A549 (cell line): ENCODE measurements around the gene POLR2B. TPM values are rescaled to one million over a fixed set of nuclear protein-coding genes. Genes with fewer than 3 reads are reported as not detected.

ENCODE experiments used
- ATAC-seq, 2 experiments: fragments of 200-7000 bp in 1 of 2; fragments of >200 bp in 1 of 2; cut with Nextera tagmentation in 1 of 2; cut with Tn5 transposase in 1 of 2; 3 replicates each; pipeline versions ENCODE4 v1.8.0 to v1.9.1; 2018 to 2020; ENCODE audit warnings: mild to moderate bottlenecking in 1 of 2, moderate library complexity in 1 of 2
- CTCF ChIA-PET: fragments of 300-600 bp; sonication (Branson Sonifier 250); formaldehyde crosslinking; extraction: SDS; loops from one replicate; lab custom pipeline; 2021; ENCODE audit warnings: antibody characterized with exemption, inconsistent platforms; lab: Yijun Ruan, JAX
- POLR2A ChIA-PET: fragments of 350-600 bp; formaldehyde crosslinking; extraction: SDS; loops from one replicate; lab custom pipeline; 2021; ENCODE audit warnings: antibody characterized with exemption, inconsistent platforms; lab: Yijun Ruan, JAX
- DNase-seq, 2 experiments: peaks; one replicate each; pipeline versions ENCODE4 v3.0.0 to v3.0.0-alpha.2; 2011 to 2016; ENCODE audit warnings: low read depth in 1 of 2, low spot score in 1 of 2
- FAIRE-seq: peaks from 2 replicates; lab custom pipeline; 2011; peaks lifted over from hg19 to GRCh38; lab: Jason Lieb, UNC
- H3K27ac ChIP-seq, 2 experiments: fragments of >200 bp; sonication (Bioruptor Twin); formaldehyde crosslinking; 3 replicates each; pipeline ENCODE4 v1.5.1; 2016 to 2017
- H3K4me1 ChIP-seq: fragments of >200 bp; sonication (Bioruptor Twin); formaldehyde crosslinking; 3 replicates; pipeline ENCODE4 v1.6.1; 2016
- H3K4me2 ChIP-seq: fragments of >200 bp; sonication (Bioruptor Twin); formaldehyde crosslinking; 3 replicates; pipeline ENCODE4 v1.6.1; 2016
- H3K4me3 ChIP-seq: fragments of >200 bp; sonication (Bioruptor Twin); formaldehyde crosslinking; 3 replicates; pipeline ENCODE4 v1.5.1; 2016
- H3K9me3 ChIP-seq: fragments of >200 bp; sonication (Bioruptor Twin); formaldehyde crosslinking; 3 replicates; pipeline ENCODE4 v1.6.1; 2016
- BHLHE40 ChIP-seq: IDR thresholded peaks from 2 replicates; pipeline ENCODE4 v1.6.1; 2012; ENCODE audit warnings: low read depth, low read length, inconsistent platforms
- CBX2 ChIP-seq: fragments of 200-600 bp; sonication (generic); IDR thresholded peaks from 2 replicates; pipeline ENCODE4 v1.6.1; 2016; ENCODE audit warnings: low read depth, mild to moderate bottlenecking, borderline replicate concordance
- CHD2 ChIP-seq: fragments of 150-350 bp; IDR thresholded peaks from 2 replicates; pipeline ENCODE4 v1.6.1; 2014; ENCODE audit warnings: low read length; ENCODE audit not compliant: partially characterized antibody
- CHD4 ChIP-seq: fragments of 200-600 bp; sonication (generic); IDR thresholded peaks from 2 replicates; pipeline ENCODE4 v1.6.1; 2016; ENCODE audit warnings: antibody characterized with exemption, mild to moderate bottlenecking, borderline replicate concordance
- EHF ChIP-seq: fragments of 250-450 bp; sonication (Bioruptor Pico); IDR thresholded peaks from 2 replicates; pipeline ENCODE4 v1.5.0; 2020; ENCODE audit warnings: mild to moderate bottlenecking
- EHMT2 ChIP-seq: fragments of 200-600 bp; sonication (generic); IDR thresholded peaks from 2 replicates; pipeline ENCODE4 v1.6.1; 2016; ENCODE audit warnings: antibody characterized with exemption, low read depth, mild to moderate bottlenecking, moderate library complexity
- EP300 ChIP-seq, 2 experiments: fragments of >200 bp; sonication (Bioruptor Twin); formaldehyde crosslinking; IDR thresholded peaks; 2 replicates in 1 of 2; 3 replicates in 1 of 2; pipeline ENCODE4 v1.6.1; 2016 to 2017
- ESRRA ChIP-seq: fragments of 150-350 bp; IDR thresholded peaks from 2 replicates; pipeline ENCODE4 v1.6.1; 2014; ENCODE audit warnings: mild to moderate bottlenecking, low read length, borderline replicate concordance
- FOSL2 ChIP-seq, 2 experiments: fragments of 450-650 bp in 1 of 2; fragments of >200 bp in 1 of 2; sonication (Bioruptor Twin) in 1 of 2; formaldehyde crosslinking; IDR thresholded peaks; 2 replicates each; pipeline versions ENCODE4 v1.5.0 to v1.6.1; 2016 to 2020; ENCODE audit warnings: mild to moderate bottlenecking in 1 of 2, moderate library complexity in 1 of 2
- HDAC2 ChIP-seq: fragments of 200-600 bp; sonication (generic); IDR thresholded peaks from 2 replicates; pipeline ENCODE4 v1.6.1; 2016
- HOXA7 ChIP-seq: fragments of 250-450 bp; sonication (Bioruptor Pico); IDR thresholded peaks from 2 replicates; pipeline ENCODE4 v1.5.0; 2020; ENCODE audit warnings: mild to moderate bottlenecking, moderate library complexity
- HOXB13 ChIP-seq: fragments of 250-450 bp; sonication (Bioruptor Pico); IDR thresholded peaks from 2 replicates; pipeline ENCODE4 v1.5.0; 2020; ENCODE audit warnings: low read depth, mild to moderate bottlenecking, moderate library complexity
- KDM1A ChIP-seq: fragments of 200-600 bp; sonication (generic); IDR thresholded peaks from 2 replicates; pipeline ENCODE4 v1.6.1; 2016; ENCODE audit warnings: low read depth, mild to moderate bottlenecking
- MAZ ChIP-seq: fragments of 150-350 bp; IDR thresholded peaks from 2 replicates; pipeline ENCODE4 v1.6.1; 2014; ENCODE audit warnings: antibody characterized with exemption, low read depth, low read length, borderline replicate concordance
- MYC ChIP-seq: IDR thresholded peaks from 2 replicates; pipeline ENCODE4 v1.6.1; 2012; ENCODE audit warnings: mild to moderate bottlenecking, inconsistent platforms, low read length, improper control_type of control experiment, borderline replicate concordance
- NPAS2 ChIP-seq: fragments of 250-450 bp; sonication (Bioruptor Pico); IDR thresholded peaks from 2 replicates; pipeline ENCODE4 v1.8.0; 2022; ENCODE audit warnings: mild to moderate bottlenecking, moderate library complexity, borderline replicate concordance
- PBX3 ChIP-seq: IDR thresholded peaks from 2 replicates; pipeline ENCODE4 v1.6.1; 2012
- PHF8 ChIP-seq: fragments of 200-600 bp; sonication (generic); IDR thresholded peaks from 2 replicates; pipeline ENCODE4 v1.6.1; 2016; ENCODE audit warnings: low read depth, mild to moderate bottlenecking, antibody characterized with exemption, moderate library complexity, borderline replicate concordance
- POLR2A ChIP-seq: IDR thresholded peaks from 2 replicates; pipeline ENCODE4 v1.6.1; 2012; ENCODE audit warnings: mild to moderate bottlenecking, low read length
- SMC3 ChIP-seq: fragments of >200 bp; sonication (Bioruptor Twin); formaldehyde crosslinking; IDR thresholded peaks from 3 replicates; pipeline ENCODE4 v1.6.1; 2018; ENCODE audit warnings: inconsistent platforms
- TP53 ChIP-seq: fragments of 250-450 bp; sonication (Bioruptor Pico); IDR thresholded peaks from 2 replicates; pipeline ENCODE4 v1.5.0; 2021; ENCODE audit warnings: mild to moderate bottlenecking, moderate library complexity
- ZC3H11A ChIP-seq: fragments of 450-650 bp; IDR thresholded peaks from 2 replicates; pipeline ENCODE4 v1.6.1; 2014; ENCODE audit warnings: antibody characterized with exemption, mild to moderate bottlenecking
- ZFP36 ChIP-seq: fragments of 450-650 bp; IDR thresholded peaks from 2 replicates; pipeline ENCODE4 v1.6.1; 2014; ENCODE audit warnings: borderline replicate concordance; ENCODE audit not compliant: partially characterized antibody
- WGBS: methylation state at CpG from one replicate; pipeline ENCODE4 v1.1.6; 2017; ENCODE audit errors: missing lambda C conversion rate; 5-methylcytosine and 5-hydroxymethylcytosine counted together
- polyA plus RNA-seq, 4 experiments: library from polyadenylated mRNA; depleted of rRNA in 3 of 4; stranded (reverse); fragments of >200 nt; fragmentation: RNase III in 1 of 4; extraction: RNeasy Plus Mini Kit Qiagen cat#74134 plus additional on column Dnase treatment in 1 of 4; gene quantifications; 2 replicates in 3 of 4; 3 replicates in 1 of 4; pipeline ENCODE4 v1.2.3, GENCODE V29; 2011 to 2017
- TF ChIP-seq, protein P1 (sequence below): IDR thresholded peaks from 2 replicates; pipeline ENCODE4 v1.6.1; 2012
- TF ChIP-seq, protein P2 (sequence below): fragments of >200 bp; sonication (Bioruptor Twin); formaldehyde crosslinking; IDR thresholded peaks from 3 replicates; pipeline ENCODE4 v1.6.1; 2016
- TF ChIP-seq, protein P3 (sequence below): fragments of 250-450 bp; sonication (Bioruptor Pico); IDR thresholded peaks from 2 replicates; pipeline ENCODE4 v1.5.0; 2021; ENCODE audit warnings: mild to moderate bottlenecking, moderate library complexity, borderline replicate concordance

POLR2B gene
- polyA plus RNA-seq, 2 of the 4 experiments (the other 2 are of a cell fraction), result 82.2 to 138 TPM

DNA sequence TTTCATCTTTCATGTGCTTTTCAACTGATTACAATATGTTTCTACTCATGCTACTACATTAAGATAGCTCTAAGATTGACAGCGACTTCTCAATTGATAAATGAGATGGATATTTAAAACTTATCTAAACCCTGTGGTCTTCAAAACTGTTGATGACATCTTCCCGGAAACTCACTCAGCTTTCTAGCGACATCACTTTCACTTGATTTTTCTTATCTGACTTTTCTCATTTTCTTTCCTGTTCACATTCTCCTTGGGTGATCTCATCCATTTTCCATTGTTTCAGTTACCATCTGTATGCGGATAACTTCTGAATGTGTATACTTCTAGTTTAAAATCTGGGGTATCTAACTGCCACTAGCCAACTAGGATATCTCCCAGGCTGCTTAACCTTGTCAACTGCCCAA lies 3.1 kb downstream of the POLR2B start:
- H3K4me2 ChIP-seq, result peak overlapping the region; percentile 86; the same call in 2 of the 3 replicates
- ATAC-seq (no peak), DNase-seq (no peak), FAIRE-seq (no peak)
- H3K27ac ChIP-seq, result no peak overlapping the region
- 88% methylated on average over 4 of the region's 4 CpGs for WGBS
- POLR2A ChIA-PET, result no interaction called here
- no peak overlapping the region for H3K4me3 ChIP-seq
- no peaks in the 10 kb centered on the region for H3K9me3 ChIP-seq
- TF ChIP-seq MAZ, result no peak
- TF ChIP-seq KDM1A, result no peak
- TF ChIP-seq, protein P1, sequence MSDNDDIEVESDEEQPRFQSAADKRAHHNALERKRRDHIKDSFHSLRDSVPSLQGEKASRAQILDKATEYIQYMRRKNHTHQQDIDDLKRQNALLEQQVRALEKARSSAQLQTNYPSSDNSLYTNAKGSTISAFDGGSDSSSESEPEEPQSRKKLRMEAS, result no peak
- TF ChIP-seq, protein P2, sequence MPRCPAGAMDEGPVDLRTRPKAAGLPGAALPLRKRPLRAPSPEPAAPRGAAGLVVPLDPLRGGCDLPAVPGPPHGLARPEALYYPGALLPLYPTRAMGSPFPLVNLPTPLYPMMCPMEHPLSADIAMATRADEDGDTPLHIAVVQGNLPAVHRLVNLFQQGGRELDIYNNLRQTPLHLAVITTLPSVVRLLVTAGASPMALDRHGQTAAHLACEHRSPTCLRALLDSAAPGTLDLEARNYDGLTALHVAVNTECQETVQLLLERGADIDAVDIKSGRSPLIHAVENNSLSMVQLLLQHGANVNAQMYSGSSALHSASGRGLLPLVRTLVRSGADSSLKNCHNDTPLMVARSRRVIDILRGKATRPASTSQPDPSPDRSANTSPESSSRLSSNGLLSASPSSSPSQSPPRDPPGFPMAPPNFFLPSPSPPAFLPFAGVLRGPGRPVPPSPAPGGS, result no peak
- TF ChIP-seq, all 56 proteins: peak for 0
- H3K4me1 ChIP-seq, result peaks cover 20% of the 10 kb centered on the region
- CTCF ChIA-PET, result no interaction called here

DNA sequence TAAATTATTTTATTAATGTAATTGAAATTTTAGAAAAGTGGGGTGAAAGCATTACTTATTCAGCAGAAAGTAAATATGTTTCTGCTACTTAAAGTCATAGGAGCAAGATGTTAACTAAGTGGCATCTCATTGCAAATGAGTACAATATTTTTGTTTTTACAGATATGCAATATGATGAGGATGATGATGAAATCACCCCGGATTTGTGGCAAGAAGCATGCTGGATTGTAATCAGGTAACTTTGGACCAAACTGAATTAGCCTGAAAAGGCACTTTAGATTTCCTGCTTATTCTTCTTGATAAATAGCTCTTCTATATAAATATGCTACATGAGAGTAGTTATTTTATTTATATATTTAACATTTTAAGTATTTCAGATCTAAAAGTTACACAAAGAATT lies 7.5 kb downstream of the POLR2B start:
- Histone ChIP-seq H3K4me3 (no peak overlapping the region), H3K4me2 (no peak overlapping the region), H3K27ac (no peak overlapping the region), H3K9me3 (no peaks in the 10 kb centered on the region), H3K4me1 (peaks cover 14% of the 10 kb centered on the region)
- POLR2A ChIA-PET, result no interaction called here
- TF ChIP-seq EHF (CRISPR knock-in tag) (no peak), BHLHE40 (no peak), EP300 (IDR thresholded peaks at IDR 0.05) (no peak), HOXB13 (CRISPR knock-in tag) (no peak), CBX2 (no peak), NPAS2 (no peak), CHD4 (no peak), ESRRA (no peak), POLR2A (no peak), HDAC2 (no peak), CHD2 (no peak), TP53 (CRISPR knock-in tag) (no peak)
- WGBS, result 97% methylated on average over 1 of the region's 1 CpG
- DNase-seq (no peak), ATAC-seq (no peak), FAIRE-seq (no peak)
- CTCF ChIA-PET, result no interaction called here

- FAIRE-seq (no peak), ATAC-seq (no peak), DNase-seq (no peak)
- Histone ChIP-seq H3K4me2 (no peak overlapping the region), H3K9me3 (no peaks in the 10 kb centered on the region), H3K4me3 (no peak overlapping the region), H3K27ac (no peak overlapping the region), H3K4me1 (peaks cover 7% of the 10 kb centered on the region; the same call in 1 of the 3 replicates)
- WGBS, result 96% methylated on average over 3 of the region's 3 CpGs
- CTCF ChIA-PET, result no interaction called here
- POLR2A ChIA-PET, result interaction anchor here (2.3 kb wide), 1 partner anchor 9 kb away, joined by 19 read pairs; the partner anchor contains the start of genes NOA1 and POLR2B
- TF ChIP-seq KDM1A, result no peak
- TF ChIP-seq ZFP36, result no peak
- TF ChIP-seq, protein P1, result no peak
- no peak for TF ChIP-seq ZC3H11A
- no peak for TF ChIP-seq MYC
- no peak for TF ChIP-seq EHMT2
- no peak for TF ChIP-seq FOSL2 (IDR thresholded peaks at IDR 0.05)
- TF ChIP-seq FOSL2 (CRISPR knock-in tag; IDR thresholded peaks at IDR 0.05), result no peak
- no peak for TF ChIP-seq PHF8
- TF ChIP-seq, protein P3, sequence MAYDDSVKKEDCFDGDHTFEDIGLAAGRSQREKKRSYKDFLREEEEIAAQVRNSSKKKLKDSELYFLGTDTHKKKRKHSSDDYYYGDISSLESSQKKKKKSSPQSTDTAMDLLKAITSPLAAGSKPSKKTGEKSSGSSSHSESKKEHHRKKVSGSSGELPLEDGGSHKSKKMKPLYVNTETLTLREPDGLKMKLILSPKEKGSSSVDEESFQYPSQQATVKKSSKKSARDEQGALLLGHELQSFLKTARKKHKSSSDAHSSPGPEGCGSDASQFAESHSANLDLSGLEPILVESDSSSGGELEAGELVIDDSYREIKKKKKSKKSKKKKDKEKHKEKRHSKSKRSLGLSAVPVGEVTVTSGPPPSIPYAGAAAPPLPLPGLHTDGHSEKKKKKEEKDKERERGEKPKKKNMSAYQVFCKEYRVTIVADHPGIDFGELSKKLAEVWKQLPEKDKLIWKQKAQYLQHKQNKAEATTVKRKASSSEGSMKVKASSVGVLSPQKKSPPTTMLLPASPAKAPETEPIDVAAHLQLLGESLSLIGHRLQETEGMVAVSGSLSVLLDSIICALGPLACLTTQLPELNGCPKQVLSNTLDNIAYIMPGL, result no peak
- TF ChIP-seq HOXA7 (CRISPR knock-in tag), result no peak
- no peak for TF ChIP-seq SMC3
- TF ChIP-seq TP53 (CRISPR knock-in tag), result no peak
- TF ChIP-seq CHD2, result no peak
- TF ChIP-seq NPAS2, result no peak
- TF ChIP-seq PBX3, result no peak
Observed at GRCh38 chr4:56986952-56987351, 8.3 kb downstream of the POLR2B start.
